K562 (cell line): ENCODE measurements around the gene VPS26A. TPM values are rescaled to one million over a fixed set of nuclear protein-coding genes. Genes with fewer than 3 reads are reported as not detected.

Source experiments
- ELF1 ChIP-seq: fragments of 200-800 bp; sonication (Bioruptor generic); IDR thresholded peaks from 2 replicates; pipeline ENCODE4 v1.6.1; 2016; ENCODE audit warnings: missing genetic modification characterization, missing compliant biosample characterization
- EP300 ChIP-seq: IDR thresholded peaks from 2 replicates; pipeline ENCODE4 v1.6.1; 2012; ENCODE audit warnings: low read length, improper control_type of control experiment
- EP400 ChIP-seq: fragments of 450-650 bp; IDR thresholded peaks from 2 replicates; pipeline ENCODE4 v1.6.1; 2017; ENCODE audit warnings: antibody characterized with exemption, mild to moderate bottlenecking, moderate library complexity
- ETV1 ChIP-seq: fragments of 450-650 bp; conservative IDR thresholded peaks from 2 replicates; pipeline ENCODE4 v1.6.1; 2016; ENCODE audit warnings: missing genetic modification characterization, control low read depth, low read depth, missing compliant biosample characterization
- IRF2 ChIP-seq: sonication (generic); formaldehyde crosslinking; IDR thresholded peaks from 2 replicates; pipeline ENCODE4 v1.8.1; 2022; ENCODE audit warnings: mild to moderate bottlenecking, missing genetic modification reagents
- KAT2B ChIP-seq: IDR thresholded peaks from one replicate; pipeline ENCODE4 v1.6.1; 2012; ENCODE audit warnings: low read depth, mild to moderate bottlenecking, control low read depth, inconsistent platforms, low read length, moderate library complexity
- KLF1 ChIP-seq: fragments of 450-650 bp; IDR thresholded peaks from 2 replicates; pipeline ENCODE4 v1.6.1; 2016; ENCODE audit warnings: missing genetic modification characterization, missing compliant biosample characterization
- MCM3 ChIP-seq: fragments of 450-650 bp; IDR thresholded peaks from 2 replicates; pipeline ENCODE4 v1.6.1; 2016
- MXD1 ChIP-seq: fragments of 250-450 bp; sonication (Bioruptor Pico); IDR thresholded peaks from 2 replicates; pipeline ENCODE4 v1.8.0; 2021; ENCODE audit warnings: borderline replicate concordance, mild to moderate bottlenecking, moderate library complexity; ENCODE audit not compliant: poor library complexity, severe bottlenecking
- MXI1 ChIP-seq: IDR thresholded peaks from 2 replicates; pipeline ENCODE4 v1.6.1; 2011; ENCODE audit warnings: low read depth, mild to moderate bottlenecking, improper control_type of control experiment, low read length
- NELFE ChIP-seq: IDR thresholded peaks from 2 replicates; pipeline ENCODE4 v1.6.1; 2011; ENCODE audit warnings: mild to moderate bottlenecking; ENCODE audit not compliant: insufficient read depth, insufficient read length
- NUFIP1 ChIP-seq: fragments of 450-650 bp; IDR thresholded peaks from 2 replicates; pipeline ENCODE4 v1.6.1; 2018; ENCODE audit not compliant: partially characterized antibody
- ZNF124 ChIP-seq: sonication (generic); formaldehyde crosslinking; IDR thresholded peaks from 2 replicates; pipeline ENCODE4 v1.8.1; 2022; ENCODE audit warnings: missing genetic modification reagents
- ZNF347 ChIP-seq: fragments of 450-650 bp; formaldehyde crosslinking; IDR thresholded peaks from 2 replicates; pipeline ENCODE4 v1.4.0; 2020; ENCODE audit warnings: low read depth, mild to moderate bottlenecking, moderate library complexity
- ZNF584 ChIP-seq: fragments of 200-800 bp; sonication (Bioruptor generic); IDR thresholded peaks from 2 replicates; pipeline ENCODE4 v1.6.1; 2016; ENCODE audit warnings: low read depth, mild to moderate bottlenecking, missing genetic modification characterization, missing compliant biosample characterization
- ZNF589 ChIP-seq: fragments of 200-800 bp; sonication (Bioruptor generic); IDR thresholded peaks from 2 replicates; pipeline ENCODE4 v1.6.1; 2016; ENCODE audit warnings: low read depth, missing genetic modification characterization, missing compliant biosample characterization
- ZNF592 ChIP-seq: fragments of 450-650 bp; IDR thresholded peaks from 2 replicates; pipeline ENCODE4 v1.6.1; 2017; ENCODE audit warnings: antibody characterized with exemption, mild to moderate bottlenecking
- polyA plus RNA-seq, 8 experiments: library from polyadenylated mRNA; depleted of rRNA in 4 of 8; stranded (reverse) in 5 of 8; unstranded in 3 of 8; fragments of >200 nt; fragmentation: Nextera tagmentation in 2 of 8; fragmentation: Illumina TruSeq in 1 of 8; extraction: Ambion mirVana in 2 of 8; extraction: Trizol in 1 of 8; gene quantifications; 2 replicates each; pipeline versions ENCODE4 v1.2.1 to v1.2.3, GENCODE V29; 2011 to 2014; ENCODE audit warnings: inconsistent platforms in 1 of 8, missing spikeins in 1 of 8
- total RNA-seq, 7 experiments: library from RNA; depleted of rRNA in 6 of 7; stranded (reverse); fragments of >200 nt in 6 of 7; fragmentation: Illumina TruSeq in 2 of 7; extraction: Trizol in 2 of 7; gene quantifications; 2 replicates each; pipeline versions ENCODE4 v1.2.1 to v1.2.3, GENCODE V29; 2011 to 2021; ENCODE audit warnings: low replicate concordance in 1 of 7
- TF ChIP-seq, protein P1 (sequence below): fragments of 250-450 bp; sonication (Bioruptor Pico); IDR thresholded peaks from 2 replicates; pipeline ENCODE4 v1.5.0; 2021; ENCODE audit warnings: mild to moderate bottlenecking, moderate library complexity
- TF ChIP-seq, protein P2 (sequence below): fragments of 250-450 bp; sonication (Bioruptor Pico); IDR thresholded peaks from 2 replicates; pipeline ENCODE4 v1.8.0; 2022; ENCODE audit warnings: inconsistent platforms, mild to moderate bottlenecking, moderate library complexity, borderline replicate concordance

The VPS26A gene
- total and polyA plus RNA-seq, 9 of the 15 experiments (the other 6 are each of a cell fraction or from before 2014, with no cell fraction given): 47.1 to 137 (median 69.3) TPM

- TF ChIP-seq ZNF592: 0 out of 2 replicates have a peak, but pooled peaks have one; percentile 40
- TF ChIP-seq KAT2B: no peak
- TF ChIP-seq ETV1 (tag): peak; percentile 78
- no peak for TF ChIP-seq IRF2 (CRISPR knock-in tag)
- TF ChIP-seq, protein P1, sequence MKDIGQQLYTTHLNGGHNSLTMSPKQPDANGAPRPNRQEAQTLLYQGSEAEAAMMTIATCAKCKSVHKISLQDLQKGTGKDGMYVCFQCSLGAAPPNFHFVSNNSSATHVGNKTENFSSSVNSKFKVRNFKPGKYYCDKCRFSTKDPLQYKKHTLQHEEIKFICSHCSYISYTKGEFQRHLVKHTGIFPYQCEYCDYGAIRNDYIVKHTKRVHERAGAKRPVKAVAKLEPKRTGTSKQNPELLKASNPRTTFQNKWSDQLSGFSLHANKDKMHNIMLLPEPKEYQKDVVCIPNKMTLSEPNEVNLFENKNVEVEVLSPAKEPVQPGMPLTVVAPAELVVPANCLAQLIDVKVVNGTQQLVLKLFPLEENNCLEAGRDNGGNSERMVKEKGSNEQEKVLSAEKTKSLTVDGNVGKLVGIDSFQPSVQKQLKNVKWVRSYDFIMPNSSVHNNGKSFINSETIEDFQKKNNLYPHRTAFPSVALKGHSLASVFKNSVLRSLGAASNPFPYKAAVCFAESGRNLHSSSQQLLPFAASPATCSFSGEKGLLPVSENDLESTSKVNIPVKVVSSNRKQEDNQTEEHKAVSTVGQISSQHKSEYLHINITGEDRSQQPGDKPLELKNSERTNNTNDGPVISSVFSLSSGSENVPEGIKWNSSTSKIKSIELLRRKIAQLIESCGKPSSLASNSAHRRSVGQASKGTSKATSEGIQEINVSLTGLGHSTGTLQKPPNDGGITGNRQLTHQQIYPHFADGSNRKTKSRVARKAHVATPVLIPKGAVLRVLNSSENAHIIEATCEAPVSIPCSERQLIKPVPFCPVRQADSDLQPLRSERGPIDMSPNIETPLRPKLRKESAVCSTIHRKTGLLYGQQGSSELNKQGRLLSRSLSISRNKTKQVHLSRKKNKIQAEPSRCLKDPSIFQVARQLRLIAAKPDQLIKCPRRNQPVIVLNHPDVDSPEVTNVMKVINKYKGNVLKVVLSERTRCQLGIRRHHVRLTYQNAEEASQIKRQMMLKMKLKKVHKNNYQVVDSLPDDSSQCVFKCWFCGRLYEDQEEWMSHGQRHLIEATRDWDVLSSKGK (CRISPR knock-in tag): 0 out of 2 replicates have a peak, but pooled peaks have one; percentile 14
- no peak for TF ChIP-seq ZNF347 (CRISPR knock-in tag)
- peak; percentile 67 for TF ChIP-seq ZNF589 (CRISPR knock-in tag)
- TF ChIP-seq ZNF584: peak; percentile 68
- TF ChIP-seq EP300: 0 out of 2 replicates have a peak, but pooled peaks have one; percentile 6
- peak; percentile 43 for TF ChIP-seq ELF1
- no peak for TF ChIP-seq ZNF124 (CRISPR knock-in tag)
- TF ChIP-seq, protein P2, sequence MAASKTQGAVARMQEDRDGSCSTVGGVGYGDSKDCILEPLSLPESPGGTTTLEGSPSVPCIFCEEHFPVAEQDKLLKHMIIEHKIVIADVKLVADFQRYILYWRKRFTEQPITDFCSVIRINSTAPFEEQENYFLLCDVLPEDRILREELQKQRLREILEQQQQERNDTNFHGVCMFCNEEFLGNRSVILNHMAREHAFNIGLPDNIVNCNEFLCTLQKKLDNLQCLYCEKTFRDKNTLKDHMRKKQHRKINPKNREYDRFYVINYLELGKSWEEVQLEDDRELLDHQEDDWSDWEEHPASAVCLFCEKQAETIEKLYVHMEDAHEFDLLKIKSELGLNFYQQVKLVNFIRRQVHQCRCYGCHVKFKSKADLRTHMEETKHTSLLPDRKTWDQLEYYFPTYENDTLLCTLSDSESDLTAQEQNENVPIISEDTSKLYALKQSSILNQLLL (CRISPR knock-in tag): no peak
- no peak for TF ChIP-seq KLF1
- TF ChIP-seq MXI1: no peak
- no peak for TF ChIP-seq NELFE
- no peak for TF ChIP-seq NUFIP1
- TF ChIP-seq MCM3: no peak
- TF ChIP-seq MXD1: no peak
- TF ChIP-seq EP400: no peak
These were observed 91.6 kb downstream of the VPS26A start (continued) for GRCh38 chr10:69215405-69216171.
